HG03432 (cell line): Measurements from ENCODE around the gene CFL1.
A peak's percentile ranks its signal among the peaks of the same experiment; 100 is the strongest.

Source experiments
- ATAC-seq: cut with Tn5 transposase; IDR thresholded peaks from one replicate; pipeline ENCODE4 v1.9.1; 2021; ENCODE audit warnings: mild to moderate bottlenecking, moderate library complexity; ENCODE audit not compliant: unreplicated experiment

The CFL1 gene

DNA sequence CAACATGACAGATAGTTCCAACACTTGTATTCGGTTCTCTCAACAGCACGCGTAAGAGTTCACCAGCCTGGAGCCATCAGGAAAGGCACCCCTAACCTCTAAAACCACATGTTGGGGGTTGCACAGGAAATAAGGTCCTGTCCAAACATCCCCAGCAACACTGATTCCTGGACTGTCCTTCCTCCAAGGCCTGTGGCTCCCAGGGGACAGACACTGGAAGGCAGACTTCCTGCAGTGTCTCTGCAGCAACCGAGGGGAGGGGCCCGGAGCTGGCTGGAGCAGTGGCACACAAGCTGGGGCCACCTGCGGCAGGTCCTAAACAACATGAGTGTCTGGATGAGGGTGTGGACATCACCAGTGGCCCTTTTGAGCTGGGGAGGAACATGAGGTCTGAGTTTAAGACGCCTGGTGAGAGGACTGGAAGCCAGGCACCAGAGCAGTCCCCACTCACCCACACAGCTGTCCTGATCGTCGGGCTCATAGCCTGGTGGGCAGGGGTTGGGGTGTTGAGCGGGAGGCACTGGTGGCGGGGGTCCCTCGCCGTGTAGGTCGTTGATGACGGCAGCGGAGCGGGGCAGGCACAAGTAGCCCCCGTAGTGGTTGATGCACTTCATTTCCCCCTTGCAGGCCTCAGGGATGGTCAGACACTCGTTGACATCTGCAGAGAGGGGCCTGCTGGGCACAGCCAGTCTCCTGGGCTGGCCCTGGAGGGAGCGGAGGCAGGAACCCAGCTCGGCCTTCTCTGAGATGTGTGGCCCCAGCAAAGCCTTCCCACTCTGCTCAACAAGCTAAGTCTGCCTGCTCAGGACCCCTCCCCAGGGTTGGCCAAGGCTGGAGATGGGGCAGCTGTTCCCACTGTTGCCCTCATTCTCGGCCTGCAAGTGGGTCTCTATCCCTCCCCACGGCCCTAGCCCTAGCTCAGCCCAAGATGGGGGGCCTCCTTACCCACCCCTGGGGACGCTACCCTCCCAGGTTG is 13.0 kb upstream of the CFL1 start:
- no peak for ATAC-seq

DNA sequence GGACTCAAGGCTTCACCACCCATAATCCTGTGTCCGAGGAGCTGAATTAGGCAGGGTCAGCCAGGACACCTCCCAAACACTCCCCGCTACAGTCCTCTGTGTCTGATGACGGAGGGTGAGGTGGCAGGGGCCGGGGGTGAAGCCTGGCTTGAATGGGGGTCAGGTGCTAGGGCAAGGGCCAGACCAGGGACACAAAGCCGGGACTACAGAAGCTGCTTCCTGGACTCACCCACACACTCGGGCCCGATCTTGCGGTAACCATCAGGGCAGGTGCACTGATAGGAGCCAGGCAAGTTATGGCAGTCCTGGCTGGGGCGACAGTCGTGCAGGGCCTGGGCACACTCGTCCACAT is 12.3 kb upstream of the CFL1 start:
- ATAC-seq = no peak

DNA sequence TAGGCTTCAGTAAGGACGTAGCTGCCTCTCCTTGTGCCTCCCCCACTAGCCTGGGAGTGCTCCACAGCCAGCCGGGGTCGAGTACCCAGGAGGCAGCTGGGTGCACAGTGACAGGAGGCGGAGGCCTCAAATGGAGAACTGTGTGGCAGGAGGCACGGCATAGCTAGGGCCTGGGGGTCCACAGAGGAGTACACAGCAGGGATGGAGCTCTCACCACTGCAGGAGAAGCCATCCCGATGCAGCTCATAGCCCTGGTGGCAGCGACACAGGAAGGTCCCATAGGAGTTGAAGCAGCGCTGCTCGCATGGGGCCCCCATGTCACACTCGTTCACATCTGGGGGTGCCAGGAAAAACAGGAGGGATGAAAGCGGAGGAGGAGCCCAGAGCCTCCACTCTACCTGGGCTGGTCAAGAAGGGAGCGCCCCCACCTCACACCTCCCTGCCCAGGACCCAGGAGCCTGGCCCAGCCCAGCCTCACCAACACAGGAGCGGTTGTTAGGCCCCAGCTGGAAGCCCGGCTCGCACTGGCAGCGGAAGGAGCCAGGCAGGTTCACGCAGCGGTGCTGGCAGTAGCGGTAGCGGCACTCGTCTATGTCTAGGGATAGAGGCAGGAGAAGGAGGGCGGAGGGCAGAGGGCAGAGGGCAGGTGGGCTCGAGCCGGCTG is 11.8 kb upstream of the CFL1 start:
- ATAC-seq = no peak

DNA sequence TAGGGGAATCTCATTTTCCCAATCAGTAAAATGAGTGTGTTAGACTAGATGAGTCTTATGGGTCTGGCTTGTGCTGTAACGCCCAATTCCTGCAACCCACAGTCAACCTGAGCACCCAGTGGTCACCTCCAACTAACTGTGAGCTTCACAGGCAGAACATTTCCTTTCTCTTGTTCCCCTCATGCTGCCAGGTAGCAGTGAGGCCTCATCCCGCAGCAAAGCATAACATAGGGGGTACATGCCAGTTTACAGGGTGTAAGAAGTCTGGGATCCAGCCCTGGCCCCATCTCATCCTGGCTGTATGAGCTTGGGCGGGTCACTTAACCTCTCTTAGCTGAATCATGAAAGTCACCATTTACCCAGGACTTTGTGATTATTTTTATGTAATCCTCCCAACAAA is 10.9 kb upstream of the CFL1 start:
- ATAC-seq = no peak

DNA sequence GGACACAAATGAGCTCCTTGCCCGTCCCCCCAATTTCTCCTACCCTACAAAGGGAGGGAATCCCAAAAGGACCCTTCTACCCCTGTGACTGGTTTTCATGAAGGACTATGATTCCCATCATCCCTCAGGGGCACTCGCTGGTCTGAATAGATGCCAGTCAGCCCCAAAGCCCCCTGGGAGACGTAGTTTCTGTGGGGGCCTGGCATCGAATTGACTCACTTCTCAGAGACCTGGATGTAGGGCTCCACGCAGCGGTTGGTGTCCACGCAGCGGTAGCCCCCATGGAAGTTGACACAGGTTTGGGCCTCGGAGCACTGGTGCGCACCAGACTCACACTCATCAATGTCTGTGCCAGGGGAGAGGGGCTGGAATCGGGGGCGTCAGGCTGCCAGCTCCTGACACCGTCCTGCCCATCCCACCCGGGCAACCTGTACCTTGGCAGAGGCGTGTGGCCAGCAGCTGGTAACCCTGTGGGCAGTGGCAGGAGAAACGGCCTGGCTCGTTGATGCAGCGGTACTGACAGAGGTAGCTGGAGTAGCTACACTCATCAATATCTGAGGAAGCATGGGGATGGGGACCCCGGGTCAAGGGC is 10.2 kb upstream of the CFL1 start:
- ATAC-seq = no peak

DNA sequence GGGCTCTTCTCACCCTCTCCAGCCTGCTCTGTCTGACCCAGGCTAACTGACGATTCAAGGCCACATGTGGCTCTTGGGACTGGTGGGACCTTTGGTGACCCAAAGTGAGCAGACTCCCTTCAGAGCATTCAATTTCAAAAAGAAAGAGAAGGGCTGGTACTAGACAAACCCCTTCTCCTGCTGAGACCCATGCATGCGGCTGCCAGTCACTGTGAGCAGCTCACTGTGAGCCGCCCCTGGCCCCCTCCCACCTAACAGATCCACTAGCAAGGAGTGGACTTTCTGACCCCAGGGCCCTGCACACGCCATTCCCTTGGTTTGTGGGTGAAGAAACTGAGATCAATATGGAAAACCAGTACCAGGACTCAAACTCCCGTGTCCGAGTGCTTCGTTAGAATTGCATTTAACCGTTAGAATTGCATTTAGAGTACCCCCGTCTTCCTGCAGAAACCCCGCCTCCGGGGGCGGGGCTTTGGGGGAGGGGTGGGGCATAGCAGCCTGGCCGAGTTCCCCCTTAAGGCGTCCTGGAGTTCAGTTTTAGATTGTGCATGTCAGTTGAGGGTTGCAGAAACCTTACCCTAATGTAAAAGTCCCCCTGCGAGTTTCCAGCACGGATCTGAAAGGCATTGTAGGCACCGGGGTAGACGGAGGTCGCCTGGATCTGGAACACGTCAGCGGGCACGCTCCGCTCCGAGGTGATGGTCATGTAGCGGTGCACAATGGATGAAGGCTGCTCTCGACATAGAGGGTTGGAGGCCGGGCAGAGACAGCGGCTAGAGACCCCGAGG is 9.5 kb upstream of the CFL1 start:
- ATAC-seq = no peak

DNA sequence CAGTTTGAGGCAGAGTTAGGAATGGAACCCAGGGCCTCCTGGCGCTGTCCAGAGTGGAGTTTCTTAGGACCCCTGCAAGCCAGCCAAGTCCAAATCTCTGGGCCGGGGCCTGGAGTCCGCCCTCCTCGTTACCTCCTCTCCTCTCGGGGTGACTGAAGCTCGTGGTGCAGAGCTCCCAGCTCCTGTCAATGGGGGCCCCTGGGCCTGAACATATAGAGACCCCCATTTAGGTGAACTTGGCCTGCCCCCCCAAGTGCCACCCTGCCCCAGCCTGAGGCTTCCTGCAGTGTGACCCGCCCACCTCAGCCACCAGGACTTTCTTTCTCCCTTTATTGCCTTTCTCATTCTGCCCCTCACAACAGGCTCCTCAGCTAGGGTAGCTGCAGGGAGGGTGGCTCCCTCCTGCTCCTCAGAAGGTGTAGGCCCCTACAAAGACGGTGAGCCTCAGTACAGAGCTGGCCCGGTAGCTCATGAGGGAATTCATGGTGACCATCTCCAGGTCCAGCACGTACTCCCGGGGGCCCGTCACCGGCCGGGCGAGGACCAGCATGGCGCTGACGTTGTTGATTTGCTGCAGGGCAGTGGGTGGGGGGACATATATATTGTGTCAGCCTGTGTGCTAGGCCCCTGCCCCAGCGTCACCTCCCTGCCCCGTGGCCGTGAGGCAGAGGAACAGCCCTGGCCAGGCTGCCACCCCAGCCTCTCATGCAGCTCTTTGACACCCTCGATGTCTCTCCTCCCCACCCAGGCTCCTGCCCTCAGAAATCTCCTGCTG is 8.7 kb upstream of the CFL1 start:
- ATAC-seq = no peak

DNA sequence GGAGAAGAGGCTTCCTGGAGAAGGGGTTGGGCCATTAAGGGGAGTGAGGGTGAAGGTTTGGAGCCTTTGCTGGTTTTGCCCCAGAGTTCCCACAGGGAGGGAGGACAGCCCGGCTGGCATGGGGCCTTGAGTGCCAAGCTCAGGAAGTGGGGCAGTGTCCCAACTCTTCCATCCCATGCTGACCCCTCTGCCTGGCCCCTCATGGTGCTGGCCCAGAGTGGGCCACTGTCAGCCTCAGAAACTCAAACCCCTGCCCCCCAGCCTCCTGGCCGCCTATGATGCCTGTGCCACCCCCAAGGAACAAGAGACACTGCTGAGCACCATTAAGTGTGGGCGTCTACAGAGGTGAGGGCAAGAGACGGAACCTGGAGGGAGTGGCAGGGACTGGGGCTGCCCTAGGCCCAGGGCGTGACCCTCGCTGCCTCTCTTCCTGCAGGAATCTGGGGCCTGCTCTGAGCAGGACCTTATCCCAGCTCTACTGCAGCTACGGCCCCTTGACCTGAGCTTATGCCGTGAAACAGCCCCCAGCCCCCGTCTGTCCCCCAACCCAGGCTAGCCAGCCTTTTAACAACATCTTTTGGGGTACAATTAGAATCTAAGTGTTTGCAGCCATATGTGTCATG is 7.7 kb upstream of the CFL1 start:
- ATAC-seq = no peak

DNA sequence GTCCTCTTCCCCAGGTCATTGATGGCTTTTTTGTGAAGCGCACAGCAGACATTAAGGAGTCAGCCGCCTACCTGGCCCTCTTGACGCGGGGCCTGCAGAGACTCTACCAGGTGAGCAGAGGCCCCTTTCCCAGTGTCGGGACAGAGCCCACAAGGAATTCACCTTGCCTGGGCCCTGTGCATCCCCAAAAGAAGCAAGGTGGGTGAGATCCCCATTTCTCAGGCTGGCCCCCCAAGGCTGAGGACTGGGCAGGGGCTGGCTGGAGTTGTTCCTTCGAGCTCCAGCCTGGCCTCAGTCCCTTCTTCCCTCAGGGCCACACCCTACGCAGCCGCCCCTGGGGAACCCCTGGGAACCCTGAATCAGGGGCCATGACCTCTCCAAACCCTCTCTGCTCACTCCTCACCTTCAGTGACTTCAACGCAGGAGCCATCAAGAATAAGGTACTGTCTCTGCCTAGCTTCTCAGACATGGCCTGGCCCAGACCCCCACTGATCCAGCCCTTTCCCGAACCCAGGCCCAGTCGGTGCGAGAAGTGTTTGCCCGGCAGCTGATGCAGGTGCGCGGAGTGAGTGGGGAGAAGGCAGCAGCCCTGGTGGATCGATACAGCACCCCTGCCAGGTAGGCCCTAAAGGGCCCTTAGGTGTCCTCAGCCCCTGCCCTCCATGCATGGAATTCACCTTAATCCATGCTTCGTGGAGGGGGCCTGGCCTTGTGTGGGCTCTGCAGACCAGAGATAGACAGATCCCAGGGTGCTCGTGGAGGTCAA is 6.9 kb upstream of the CFL1 start:
- ATAC-seq = no peak

DNA sequence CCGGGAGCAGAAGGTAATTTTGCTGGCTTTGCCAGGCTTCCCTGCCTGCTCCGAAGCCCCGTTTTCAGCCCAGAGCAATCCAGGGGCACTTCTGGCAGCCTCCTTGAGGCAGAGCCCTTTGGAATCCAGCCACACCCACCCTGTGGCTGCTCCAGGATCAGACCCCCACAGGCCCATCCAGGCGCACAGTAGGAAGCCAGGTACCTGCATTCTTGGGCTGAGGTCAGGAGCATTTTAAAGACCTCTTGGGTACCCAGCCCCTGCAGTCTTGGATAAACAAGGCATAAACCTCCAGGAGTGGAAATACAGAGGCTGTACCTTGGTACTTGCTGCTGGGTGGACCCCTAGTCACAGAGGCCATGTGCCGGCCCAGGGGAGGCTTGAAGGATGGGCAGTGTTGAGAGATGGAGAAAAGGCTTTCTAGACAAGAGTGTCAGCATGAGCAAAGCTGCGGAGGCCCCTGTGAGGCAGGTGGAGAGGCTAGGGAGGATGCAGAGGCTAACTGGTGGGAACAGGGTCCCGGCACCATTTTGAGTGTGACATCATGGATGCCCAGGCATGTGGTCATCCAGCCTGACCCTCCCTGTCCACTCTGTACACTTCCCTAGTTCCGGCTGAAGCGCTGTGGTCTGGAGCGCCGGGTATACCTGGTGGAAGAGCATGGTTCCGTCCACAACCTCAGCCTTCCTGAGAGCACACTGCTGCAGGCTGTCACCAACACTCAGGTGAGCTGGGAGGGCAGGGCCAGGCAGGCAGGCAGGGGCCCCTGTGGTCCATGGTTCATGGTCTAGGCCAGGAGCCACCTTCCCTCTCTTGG is 6.1 kb upstream of the CFL1 start:
- ATAC-seq = no peak

DNA sequence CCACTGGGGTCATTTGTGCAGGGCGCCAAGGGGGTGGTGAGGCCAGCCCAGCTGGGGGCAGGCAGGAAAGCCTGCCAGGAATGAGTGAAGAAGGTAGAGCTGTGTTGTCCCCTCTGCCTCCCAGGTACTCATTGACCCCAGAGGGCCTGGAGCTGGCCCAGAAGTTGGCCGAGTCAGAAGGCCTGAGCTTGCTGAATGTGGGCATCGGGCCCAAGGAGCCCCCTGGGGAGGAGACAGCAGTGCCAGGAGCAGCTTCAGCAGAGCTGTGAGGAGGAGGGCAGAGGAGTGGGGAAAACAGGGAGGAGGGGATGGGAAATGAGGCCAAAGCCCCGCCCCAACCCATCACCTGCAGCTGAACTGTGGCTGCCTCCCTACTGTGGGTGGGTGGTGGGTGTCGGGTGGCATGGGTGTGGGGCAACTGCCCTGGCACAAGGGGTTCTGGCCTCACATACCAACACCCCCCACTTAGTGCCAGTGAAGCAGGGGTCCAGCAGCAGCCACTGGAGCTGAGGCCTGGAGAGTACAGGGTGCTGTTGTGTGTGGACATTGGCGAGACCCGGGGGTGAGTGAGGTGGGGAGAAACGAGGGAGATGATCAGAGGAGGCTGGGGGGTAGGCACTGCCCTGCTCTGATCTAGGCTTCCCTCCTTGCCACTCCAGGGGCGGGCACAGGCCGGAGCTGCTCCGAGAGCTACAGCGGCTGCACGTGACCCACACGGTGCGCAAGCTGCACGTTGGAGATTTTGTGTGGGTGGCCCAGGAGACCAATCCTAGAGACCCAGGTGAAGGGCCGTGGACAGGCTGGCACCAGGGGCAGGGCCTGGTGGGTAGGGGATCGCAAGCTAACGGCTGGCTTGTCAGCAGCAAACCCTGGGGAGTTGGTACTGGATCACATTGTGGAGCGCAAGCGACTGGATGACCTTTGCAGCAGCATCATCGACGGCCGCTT is 5.2 kb upstream of the CFL1 start:
- no peak for ATAC-seq

DNA sequence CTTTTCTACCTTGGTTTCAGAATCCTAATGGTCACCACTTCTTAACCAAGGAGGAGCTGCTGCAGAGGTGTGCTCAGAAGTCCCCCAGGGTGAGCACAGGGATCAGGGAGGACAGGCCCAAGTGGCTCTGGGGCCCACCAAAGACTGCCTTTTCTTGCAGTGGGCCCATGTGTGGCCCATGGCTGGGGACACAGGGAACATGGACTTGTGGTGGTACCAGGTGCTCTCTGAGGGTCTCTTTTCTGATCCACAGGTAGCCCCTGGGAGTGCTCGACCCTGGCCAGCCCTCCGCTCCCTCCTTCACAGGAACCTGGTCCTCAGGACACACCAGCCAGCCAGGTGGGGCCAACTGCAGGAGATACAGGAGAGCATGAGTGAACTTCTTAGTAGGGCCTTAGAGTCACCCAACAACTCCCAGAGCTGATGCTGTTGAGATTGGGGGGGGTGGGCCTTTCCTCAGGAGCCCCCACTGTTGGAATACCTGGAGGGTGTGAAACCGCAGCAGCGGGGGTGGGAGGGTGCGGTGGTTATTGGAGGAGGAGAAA is 4.3 kb upstream of the CFL1 start:
- ATAC-seq = no peak

DNA sequence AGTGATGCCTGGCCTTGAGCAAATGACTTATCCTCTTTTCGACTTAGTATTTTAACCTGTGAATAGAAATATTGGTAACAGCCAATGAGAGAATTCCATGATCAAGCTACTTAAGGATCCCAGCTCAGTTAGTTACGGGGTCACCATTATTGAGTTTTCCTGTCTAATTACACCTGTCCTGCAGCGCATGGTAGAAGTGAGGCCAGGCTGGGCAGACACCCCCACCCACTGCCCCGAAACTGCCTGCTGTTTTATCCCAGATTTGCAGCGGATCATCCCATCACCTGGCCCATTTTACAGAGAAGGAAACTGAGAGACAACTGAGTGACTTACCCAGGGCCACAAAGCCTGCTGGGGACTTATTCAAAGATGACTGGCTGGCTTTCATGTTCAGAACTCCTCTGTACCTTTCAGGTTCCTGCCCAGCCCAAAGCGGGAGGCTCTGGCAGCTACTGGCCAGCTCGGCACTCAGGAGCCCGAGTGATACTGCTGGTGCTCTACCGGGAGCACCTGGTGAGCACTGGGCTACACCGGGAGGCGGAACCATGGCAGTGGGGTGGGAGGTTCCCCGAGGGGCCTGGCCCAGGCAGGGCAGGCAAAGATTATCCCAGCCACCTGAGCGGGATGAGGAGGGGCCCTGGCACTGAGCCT is 3.7 kb upstream of the CFL1 start:
- no peak for ATAC-seq

DNA sequence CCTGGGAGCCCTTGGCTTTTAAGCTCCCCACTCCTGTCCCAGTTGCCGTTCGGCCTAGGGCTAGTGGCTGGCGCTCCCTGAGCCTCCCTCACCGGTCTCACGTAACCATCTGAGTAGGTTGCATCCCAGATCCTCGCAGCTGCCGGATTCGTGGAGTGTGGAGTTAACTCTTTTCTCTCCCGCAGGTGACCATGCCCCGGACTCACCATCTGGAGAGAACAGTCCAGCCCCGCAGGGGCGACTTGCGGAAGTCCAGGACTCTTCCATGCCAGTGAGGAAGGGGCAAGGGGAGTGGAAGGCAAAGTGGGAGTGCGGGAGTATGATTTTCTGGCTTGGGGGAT is 3.2 kb upstream of the CFL1 start:
- no peak for ATAC-seq

DNA sequence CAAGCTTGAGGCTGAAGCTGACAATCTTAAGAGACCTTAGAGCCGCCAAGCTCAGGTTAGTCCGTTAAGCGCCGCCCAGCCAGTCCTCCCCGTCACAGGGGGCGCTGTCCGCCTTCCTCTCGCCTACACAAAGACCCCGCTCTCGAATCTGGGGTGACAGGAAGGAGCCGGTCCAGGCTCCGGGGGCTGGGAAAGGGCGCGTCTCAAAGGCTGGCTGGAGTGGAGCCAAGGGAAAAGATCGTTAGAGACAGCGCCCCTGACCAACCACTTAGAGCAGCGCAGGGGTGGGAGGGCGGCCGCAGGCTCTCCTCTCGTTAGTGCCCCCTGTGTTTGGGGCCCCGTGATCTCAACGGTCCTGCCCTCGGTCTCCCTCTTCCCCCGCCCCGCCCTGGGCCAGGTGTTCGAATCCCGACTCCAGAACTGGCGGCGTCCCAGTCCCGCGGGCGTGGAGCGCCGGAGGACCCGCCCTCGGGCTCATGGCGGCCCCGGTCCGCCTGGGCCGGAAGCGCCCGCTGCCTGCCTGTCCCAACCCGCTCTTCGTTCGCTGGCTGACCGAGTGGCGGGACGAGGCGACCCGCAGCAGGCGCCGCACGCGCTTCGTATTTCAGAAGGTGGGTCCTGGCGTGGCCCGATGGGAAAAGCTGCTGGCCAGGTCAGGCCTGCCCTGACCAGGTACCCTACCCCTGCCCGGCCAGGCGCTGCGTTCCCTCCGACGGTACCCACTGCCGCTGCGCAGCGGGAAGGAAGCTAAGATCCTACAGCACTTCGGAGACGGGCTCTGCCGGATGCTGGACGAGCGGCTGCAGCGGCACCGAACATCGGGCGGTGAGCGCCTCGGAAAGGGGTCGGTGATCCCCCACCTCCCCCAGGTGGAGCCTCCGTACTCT is 2.5 kb upstream of the CFL1 start, which contains the start of gene MUS81:
TSS of gene MUS81 (plus strand) at position 156 of the 887 bp plus-strand sequence. CDS start at position 477, 321 bp downstream.
- peak; percentile 35 for ATAC-seq
